Small intestine (tissue), 7 donors: ENCODE data around the gene ZP2. TPM values are rescaled to one million over a fixed set of nuclear protein-coding genes. Genes with fewer than 3 reads are reported as not detected.
"Not testable (repeated sequence)": the region's sequence is repeated elsewhere in the genome, so short reads cannot be mapped to it uniquely, and the experiment has no call there.

Experiments
- DNase-seq, 2 donors: peaks; one replicate each; pipeline versions ENCODE4 v3.0.0 to v3.0.0-alpha.2; 2013
- FAIRE-seq: peaks from 2 replicates; lab custom pipeline; 2012; peaks lifted over from hg19 to GRCh38; lab: Jason Lieb, UNC
- H3K27ac ChIP-seq, 3 donors: one replicate each; pipeline ENCODE4 v1.5.1; 2013; ENCODE audit warnings: low read length in 2 of 3, mild to moderate bottlenecking in 2 of 3, control low read depth in 1 of 3, inconsistent platforms in 1 of 3, low read depth in 1 of 3, moderate library complexity in 1 of 3
- H3K27me3 ChIP-seq, 3 donors: one replicate each; pipeline ENCODE4 v1.6.1; 2013; ENCODE audit warnings: low read length in 3 of 3, inconsistent platforms in 1 of 3; ENCODE audit not compliant: control insufficient read depth in 3 of 3, insufficient read depth in 3 of 3
- H3K36me3 ChIP-seq, 3 donors: one replicate each; pipeline ENCODE4 v1.6.1; 2013; ENCODE audit warnings: low read length in 3 of 3, inconsistent platforms in 1 of 3, low read depth in 1 of 3, mild to moderate bottlenecking in 1 of 3, moderate library complexity in 1 of 3; ENCODE audit not compliant: control insufficient read depth in 3 of 3, insufficient read depth in 2 of 3
- H3K4me1 ChIP-seq, 3 donors: one replicate each; pipeline ENCODE4 v1.6.1; 2013; ENCODE audit warnings: low read length in 2 of 3, inconsistent platforms in 1 of 3, low read depth in 1 of 3, mild to moderate bottlenecking in 1 of 3, moderate library complexity in 1 of 3; ENCODE audit not compliant: control insufficient read depth in 3 of 3, insufficient read depth in 2 of 3
- H3K4me3 ChIP-seq, 3 donors: one replicate each; pipeline ENCODE4 v1.5.1; 2013; ENCODE audit warnings: low read length in 3 of 3, control low read depth in 1 of 3, inconsistent platforms in 1 of 3, low read depth in 1 of 3, mild to moderate bottlenecking in 1 of 3, moderate library complexity in 1 of 3
- H3K9me3 ChIP-seq, 2 donors: one replicate each; pipeline ENCODE4 v1.6.1; 2013; ENCODE audit warnings: low read depth in 1 of 2, low read length in 1 of 2; ENCODE audit not compliant: control insufficient read depth in 2 of 2, insufficient read depth in 1 of 2
- WGBS, 3 donors: extraction: QIAGEN DNeasy Blood & Tissue Kit; methylation state at CpG; one replicate each; pipeline ENCODE4 v1.1.7; 2013; 5-methylcytosine and 5-hydroxymethylcytosine counted together
- polyA plus RNA-seq, 4 donors: library from polyadenylated mRNA; stranded (reverse) in 3 of 4; unstranded in 1 of 4; fragments of 200-250 nt in 3 of 4; fragments of 120-200 nt in 1 of 4; gene quantifications; one replicate each; pipeline versions ENCODE4 v1.2.1 to v1.2.3, GENCODE V29; 2013
- donor health status: healthy with polysubstance abuse.
- donor health status: control.
- donor health status: control.
- donor health status: Bipolar disorder and iron deficiency.
- donor health status: healthy.

Gene ZP2
- polyA plus RNA-seq, 4 donors, result 0.01 to 1.1 (median 0.42) TPM

DNA sequence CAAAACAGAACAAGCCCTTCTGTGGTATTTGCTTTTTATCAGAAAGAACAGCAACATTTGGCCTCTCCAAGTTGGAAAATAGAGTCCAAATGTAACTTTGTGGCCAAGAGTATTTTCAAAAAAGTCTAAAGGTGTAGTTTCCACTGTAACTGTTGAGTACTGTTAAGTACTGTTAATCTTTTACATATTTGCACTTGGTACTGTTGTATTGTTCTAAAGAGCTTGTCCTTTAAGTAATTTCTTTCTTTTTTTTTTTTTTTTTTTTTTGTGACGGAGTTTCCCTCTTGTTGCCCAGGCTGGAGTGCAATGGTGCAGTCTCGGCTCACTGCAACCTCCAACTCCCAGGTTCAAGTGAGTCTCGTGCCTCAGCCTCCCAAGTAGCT, 31.4 kb downstream of the ZP2 start:
- WGBS, 3 donors, result 82 to 100% (median 95%) methylated on average over 2 to 3 of the region's 3 CpGs
- Histone ChIP-seq H3K9me3 (peaks cover 0 to 13% of the 10 kb centered on the region in 2 donors), H3K4me3 (no peak overlapping the region), H3K27ac (no peak overlapping the region), H3K27me3 (no peaks in the 10 kb centered on the region), H3K4me1 (no peaks in the 10 kb centered on the region), H3K36me3 (peaks cover 8 to 26% (median 9%) of the 10 kb centered on the region in 3 donors)
- DNase-seq (no peak), FAIRE-seq (no peak)

DNA sequence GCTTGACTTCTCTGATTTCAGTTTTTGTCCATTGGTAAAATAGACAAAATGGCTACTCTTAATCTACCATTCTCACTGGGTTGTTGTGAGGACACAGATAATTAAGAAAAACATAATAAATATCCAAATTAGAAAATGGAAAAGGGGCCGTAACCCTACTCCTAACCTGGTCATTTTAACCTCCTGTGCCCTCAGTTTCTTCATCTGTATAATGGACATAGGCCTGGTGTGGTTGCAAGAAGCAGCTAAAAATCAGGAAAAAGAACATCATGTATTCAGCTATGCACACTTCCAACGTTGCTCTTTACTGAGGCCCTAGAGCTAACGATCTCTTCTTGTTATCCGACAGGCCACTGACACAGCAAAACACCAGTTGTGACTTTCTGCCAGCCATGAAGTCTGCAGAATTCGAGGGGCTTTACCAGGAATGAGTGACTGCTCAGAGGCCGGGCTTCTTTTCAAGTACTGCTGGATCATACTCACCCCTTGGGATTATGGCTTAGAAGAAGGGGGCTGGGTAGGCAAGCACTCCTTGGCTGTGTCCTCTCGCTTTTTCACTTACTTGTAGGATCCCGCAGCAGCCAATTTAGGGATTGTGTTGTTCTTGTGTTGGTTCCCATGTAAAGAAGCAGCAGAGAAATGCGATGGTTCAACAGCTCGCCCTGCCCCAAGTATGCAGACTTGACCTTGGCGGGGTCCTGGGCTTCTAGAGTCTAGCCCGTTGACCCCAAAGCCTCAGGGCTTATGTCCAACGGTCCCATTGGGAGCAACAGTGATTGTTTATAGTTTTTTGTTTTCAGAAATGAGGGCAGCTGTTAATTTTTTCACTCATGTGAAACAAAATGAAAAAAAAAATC, 32.0 kb downstream of the ZP2 start:
- FAIRE-seq, result no peak
- no peak overlapping the region for H3K4me3 ChIP-seq
- H3K36me3 ChIP-seq, result peaks cover 8 to 28% (median 9%) of the 10 kb centered on the region in 3 donors
- no peak overlapping the region for H3K27ac ChIP-seq
- no peak for DNase-seq
- H3K27me3 ChIP-seq, result no peaks in the 10 kb centered on the region
- 72 to 96% (median 89%) methylated on average over 13 of the region's 13 CpGs for WGBS, 3 donors
- no peaks in the 10 kb centered on the region for H3K4me1 ChIP-seq
- H3K9me3 ChIP-seq, result peaks cover 0 to 13% of the 10 kb centered on the region in 2 donors

DNA sequence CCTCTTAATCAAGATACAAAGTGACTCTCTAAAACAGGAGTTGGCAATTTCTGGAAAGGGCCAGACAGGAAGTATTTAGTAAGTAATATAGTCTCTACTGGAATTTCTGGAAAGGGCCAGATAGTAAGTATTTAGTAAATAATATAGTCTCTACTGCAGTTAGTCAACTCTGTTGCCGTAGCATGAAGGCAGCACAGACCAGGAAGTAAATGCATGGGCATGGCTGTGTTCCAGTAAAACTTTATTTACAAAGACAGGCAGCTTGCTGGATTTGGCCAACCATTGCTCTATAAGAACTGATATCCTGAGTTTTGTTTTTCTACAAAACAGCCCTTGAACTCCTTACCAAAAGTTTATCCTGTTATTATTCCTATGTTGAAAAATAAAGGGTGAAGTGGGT, 36.0 kb downstream of the ZP2 start:
- Histone ChIP-seq H3K36me3 (peaks cover 2 to 41% (median 21%) of the 10 kb centered on the region in 3 donors), H3K27me3 (no peaks in the 10 kb centered on the region), H3K27ac (no peak overlapping the region), H3K4me1 (no peaks in the 10 kb centered on the region), H3K9me3 (peaks cover 0 to 4% of the 10 kb centered on the region in 2 donors), H3K4me3 (no peak overlapping the region)
- no peak for DNase-seq
- WGBS, 3 donors, result 30 to 83% (median 45%) methylated on average over 1 of the region's 1 CpG
- FAIRE-seq, result no peak

DNA sequence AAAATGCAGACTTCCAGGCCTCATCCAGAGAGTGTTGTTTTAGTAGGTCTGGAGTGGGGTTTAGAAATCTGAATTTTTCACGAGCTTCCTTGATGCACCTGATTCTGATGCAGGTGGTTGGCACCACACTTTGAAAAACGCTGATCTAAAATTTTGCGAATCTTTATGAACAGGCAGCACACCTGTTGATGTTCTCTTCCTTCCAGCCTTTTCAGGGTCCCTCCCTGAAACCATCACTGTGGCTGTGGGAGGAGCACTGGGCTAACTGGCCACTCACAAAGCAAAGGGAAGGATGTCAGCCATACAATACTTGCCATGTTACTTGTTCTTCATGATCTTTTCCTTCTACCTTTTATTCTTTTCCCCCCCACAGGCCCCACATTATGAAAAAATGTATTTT, 38.7 kb downstream of the ZP2 start:
- Histone ChIP-seq H3K27me3 (no peaks in the 10 kb centered on the region), H3K27ac (no peak overlapping the region), H3K4me3 (no peak overlapping the region), H3K9me3 (no peaks in the 10 kb centered on the region), H3K4me1 (no peaks in the 10 kb centered on the region), H3K36me3 (peaks cover 0 to 43% (median 20%) of the 10 kb centered on the region in 3 donors)
- DNase-seq, result no peak
- FAIRE-seq, result no peak
- 88 to 97% (median 96%) methylated on average over 3 of the region's 3 CpGs for WGBS, 3 donors

DNA sequence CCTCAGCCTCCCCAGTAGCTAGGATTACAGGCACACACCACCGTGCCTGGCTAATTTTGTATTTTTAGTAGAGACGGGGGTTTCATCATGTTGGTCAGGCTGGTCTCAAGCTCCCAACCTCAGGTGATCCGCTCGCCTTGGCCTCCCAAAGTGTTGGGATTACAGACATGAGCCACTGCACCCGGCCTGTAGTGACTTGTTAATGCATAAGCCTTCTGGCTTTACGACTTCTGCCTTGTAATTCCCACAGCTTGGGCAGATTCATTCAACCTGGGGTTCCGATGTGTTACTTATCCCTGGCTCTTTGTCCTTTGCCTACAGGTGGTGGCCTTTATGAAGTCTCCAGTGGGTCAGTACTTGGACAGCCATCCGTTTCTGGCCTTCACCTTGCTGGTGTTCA, 41.3 kb downstream of the ZP2 start:
- WGBS, 3 donors, result 94 to 97% (median 95%) methylated on average over 8 of the region's 8 CpGs
- not testable (repeated sequence) for H3K27me3 ChIP-seq, H3K27ac ChIP-seq, FAIRE-seq, H3K4me3 ChIP-seq, H3K4me1 ChIP-seq, DNase-seq, H3K9me3 ChIP-seq
- H3K36me3 ChIP-seq, result peaks cover 0 to 46% (median 14%) of the 10 kb centered on the region in 3 donors

DNA sequence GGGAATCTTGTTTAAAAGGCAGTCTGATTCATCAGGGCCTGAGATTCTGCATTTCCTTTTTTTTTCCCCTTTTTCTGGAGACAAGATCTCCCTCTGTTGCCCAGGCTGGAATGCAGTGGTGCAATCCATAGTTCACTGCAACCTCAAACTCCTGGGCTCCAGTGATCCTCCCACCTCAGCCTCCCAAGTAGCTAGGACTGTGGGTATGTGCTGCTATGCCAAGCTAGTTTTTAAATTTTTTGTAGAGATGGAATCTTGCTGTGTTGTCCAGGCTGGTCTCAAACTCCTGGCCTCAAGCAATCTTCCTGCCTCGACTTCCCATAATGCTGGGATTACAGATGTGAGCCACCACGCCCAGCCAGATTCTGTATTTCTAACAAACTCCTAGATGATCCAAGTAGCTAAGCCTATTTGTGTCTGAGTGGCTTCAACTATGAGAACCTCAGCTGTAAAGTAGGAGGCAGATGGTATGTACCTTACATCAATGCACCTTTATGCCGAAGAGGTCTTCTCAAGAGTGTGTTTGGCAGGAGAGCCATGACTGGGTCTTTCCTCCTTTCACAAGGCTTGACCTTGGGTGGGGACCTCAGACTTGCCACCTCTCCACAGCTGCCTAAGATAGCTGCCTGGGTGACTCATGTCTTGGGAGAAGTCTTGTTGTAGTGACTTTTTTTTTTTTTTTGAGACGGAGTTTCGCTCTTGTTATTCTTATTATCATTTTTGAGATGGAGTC, 42.0 kb downstream of the ZP2 start:
- FAIRE-seq (no peak), DNase-seq (no peak)
- Histone ChIP-seq H3K36me3 (peaks cover 0 to 45% (median 14%) of the 10 kb centered on the region in 3 donors), H3K27me3 (no peaks in the 10 kb centered on the region), H3K27ac (no peak overlapping the region), H3K4me1 (no peaks in the 10 kb centered on the region), H3K4me3 (no peak overlapping the region), H3K9me3 (no peaks in the 10 kb centered on the region)
- 92 to 98% (median 93%) methylated on average over 5 of the region's 5 CpGs for WGBS, 3 donors

DNA sequence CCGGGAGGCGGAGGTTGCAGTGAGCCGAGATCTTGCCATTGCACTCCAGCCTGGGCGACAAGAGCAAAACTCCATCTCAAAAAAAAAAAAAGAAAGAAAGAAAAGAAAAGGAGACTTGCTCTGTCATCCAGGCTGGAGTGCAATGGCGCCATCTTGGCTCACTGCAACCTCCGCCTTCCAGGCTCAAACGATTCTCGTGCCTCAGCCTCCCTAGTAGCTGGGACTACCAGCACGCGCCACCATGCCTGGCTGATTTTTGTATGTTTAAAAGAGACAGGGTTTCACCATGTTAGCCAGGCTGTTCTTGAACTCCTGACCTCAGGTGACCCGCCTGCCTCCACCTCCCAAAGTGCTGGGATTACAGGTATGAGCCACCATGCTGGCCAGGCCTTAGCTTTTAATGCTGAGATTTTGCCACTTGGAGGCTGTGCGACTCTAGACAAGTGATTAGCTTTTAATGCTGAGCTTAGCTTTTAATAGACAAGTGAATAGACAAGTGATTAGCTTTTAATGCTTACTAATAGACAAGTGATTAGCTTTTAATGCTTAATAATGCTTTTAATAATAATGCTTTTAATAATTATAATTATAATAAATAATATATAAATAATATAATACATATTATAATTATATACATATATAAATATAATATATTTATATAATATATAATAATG, 43.3 kb downstream of the ZP2 start:
- FAIRE-seq, result no peak

DNA sequence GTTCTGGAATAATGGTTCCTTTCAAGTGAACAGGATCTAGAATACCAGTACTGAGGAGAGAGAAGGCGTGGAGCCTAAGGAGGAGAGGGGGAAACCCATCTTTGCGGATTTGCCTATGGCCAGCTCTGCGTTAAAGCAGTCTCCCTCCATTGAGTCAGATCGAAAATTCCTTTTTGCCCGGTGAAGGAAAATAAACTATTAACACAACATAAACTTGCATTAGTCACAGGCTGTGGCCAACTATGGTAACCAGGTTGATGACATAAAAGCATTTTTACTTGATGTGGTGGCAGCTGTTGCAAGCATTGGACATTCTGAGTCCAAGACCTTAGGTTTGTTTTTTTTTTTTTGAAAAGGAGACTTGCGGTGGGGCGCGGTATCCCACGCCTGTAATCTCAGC, 44.0 kb downstream of the ZP2 start:
- H3K27ac ChIP-seq, result no peak overlapping the region
- FAIRE-seq (no peak), DNase-seq (no peak)
- no peak overlapping the region for H3K4me3 ChIP-seq
- H3K36me3 ChIP-seq, result peaks cover 0 to 44% (median 14%) of the 10 kb centered on the region in 3 donors
- no peaks in the 10 kb centered on the region for H3K27me3 ChIP-seq
- 94 to 97% (median 94%) methylated on average over 9 of the region's 9 CpGs for WGBS, 3 donors
- H3K4me1 ChIP-seq, result no peaks in the 10 kb centered on the region
- H3K9me3 ChIP-seq, result no peaks in the 10 kb centered on the region

More for the DNA sequence above, 43.3 kb downstream of the ZP2 start:
- Histone ChIP-seq H3K4me3 (no peak overlapping the region), H3K4me1 (no peaks in the 10 kb centered on the region), H3K27ac (no peak overlapping the region), H3K27me3 (no peaks in the 10 kb centered on the region), H3K9me3 (no peaks in the 10 kb centered on the region), H3K36me3 (peaks cover 0 to 47% (median 15%) of the 10 kb centered on the region in 3 donors)
- WGBS, 3 donors, result 98% methylated on average over 11 to 12 of the region's 12 CpGs
- DNase-seq, result no peak
